ENCODE results near the gene RBCK1.

The RBCK1 gene

GRCh38 chr20:382291-383115, 25.6 kb upstream of the RBCK1 start:
- TF ChIP-seq, protein P1, sequence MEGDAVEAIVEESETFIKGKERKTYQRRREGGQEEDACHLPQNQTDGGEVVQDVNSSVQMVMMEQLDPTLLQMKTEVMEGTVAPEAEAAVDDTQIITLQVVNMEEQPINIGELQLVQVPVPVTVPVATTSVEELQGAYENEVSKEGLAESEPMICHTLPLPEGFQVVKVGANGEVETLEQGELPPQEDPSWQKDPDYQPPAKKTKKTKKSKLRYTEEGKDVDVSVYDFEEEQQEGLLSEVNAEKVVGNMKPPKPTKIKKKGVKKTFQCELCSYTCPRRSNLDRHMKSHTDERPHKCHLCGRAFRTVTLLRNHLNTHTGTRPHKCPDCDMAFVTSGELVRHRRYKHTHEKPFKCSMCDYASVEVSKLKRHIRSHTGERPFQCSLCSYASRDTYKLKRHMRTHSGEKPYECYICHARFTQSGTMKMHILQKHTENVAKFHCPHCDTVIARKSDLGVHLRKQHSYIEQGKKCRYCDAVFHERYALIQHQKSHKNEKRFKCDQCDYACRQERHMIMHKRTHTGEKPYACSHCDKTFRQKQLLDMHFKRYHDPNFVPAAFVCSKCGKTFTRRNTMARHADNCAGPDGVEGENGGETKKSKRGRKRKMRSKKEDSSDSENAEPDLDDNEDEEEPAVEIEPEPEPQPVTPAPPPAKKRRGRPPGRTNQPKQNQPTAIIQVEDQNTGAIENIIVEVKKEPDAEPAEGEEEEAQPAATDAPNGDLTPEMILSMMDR (IDR thresholded peaks at IDR 0.05) = no peak

DNA sequence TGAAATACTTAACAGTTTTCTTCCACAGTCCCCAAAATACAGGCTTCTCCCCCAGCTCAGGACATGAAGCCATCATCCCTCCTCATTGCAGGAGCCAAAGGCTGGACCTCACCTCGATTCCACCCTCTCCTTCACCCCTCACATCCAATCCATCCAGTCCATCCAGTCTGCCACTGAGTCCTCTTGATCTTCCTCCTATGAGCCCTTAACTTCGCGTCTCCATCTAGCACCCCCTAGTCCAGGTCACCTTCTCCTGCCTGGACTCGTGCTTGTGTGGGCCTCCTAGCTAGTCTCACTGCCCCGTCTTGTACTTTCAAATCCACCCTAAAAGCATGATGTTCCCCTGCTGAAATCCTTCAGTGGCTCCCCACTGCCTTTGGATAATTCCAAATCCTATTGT, 24.2 kb upstream of the RBCK1 start:
- TF ChIP-seq, protein P1 (IDR thresholded peaks at IDR 0.05) = no peak

DNA sequence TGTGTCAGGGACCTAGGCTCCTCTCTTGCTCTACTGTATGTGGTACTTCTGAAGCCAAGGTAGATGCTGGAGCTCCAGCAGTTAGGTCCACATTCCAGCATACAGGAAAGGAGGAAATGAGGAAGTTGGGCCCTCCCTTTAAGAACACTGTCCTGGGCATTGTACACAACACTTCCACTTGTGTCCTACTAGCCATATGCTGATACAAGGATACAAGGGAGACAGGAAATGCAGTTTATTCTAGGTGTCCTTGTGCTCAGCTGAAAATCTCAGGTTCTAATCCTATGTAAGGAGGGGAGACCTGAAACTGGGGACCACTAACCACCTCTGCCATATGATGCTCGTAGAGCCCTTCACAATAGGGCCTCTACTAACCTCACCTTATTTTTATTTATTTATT, 23.4 kb upstream of the RBCK1 start:
- TF ChIP-seq, protein P1 (IDR thresholded peaks at IDR 0.05) = no peak

- TF ChIP-seq, protein P1 (IDR thresholded peaks at IDR 0.05) = no peak
Measured at GRCh38 chr20:385448-385847, 22.7 kb upstream of the RBCK1 start.

GRCh38 chr20:387520-387919, 20.6 kb upstream of the RBCK1 start:
- TF ChIP-seq, protein P1 (IDR thresholded peaks at IDR 0.05) = no peak

DNA sequence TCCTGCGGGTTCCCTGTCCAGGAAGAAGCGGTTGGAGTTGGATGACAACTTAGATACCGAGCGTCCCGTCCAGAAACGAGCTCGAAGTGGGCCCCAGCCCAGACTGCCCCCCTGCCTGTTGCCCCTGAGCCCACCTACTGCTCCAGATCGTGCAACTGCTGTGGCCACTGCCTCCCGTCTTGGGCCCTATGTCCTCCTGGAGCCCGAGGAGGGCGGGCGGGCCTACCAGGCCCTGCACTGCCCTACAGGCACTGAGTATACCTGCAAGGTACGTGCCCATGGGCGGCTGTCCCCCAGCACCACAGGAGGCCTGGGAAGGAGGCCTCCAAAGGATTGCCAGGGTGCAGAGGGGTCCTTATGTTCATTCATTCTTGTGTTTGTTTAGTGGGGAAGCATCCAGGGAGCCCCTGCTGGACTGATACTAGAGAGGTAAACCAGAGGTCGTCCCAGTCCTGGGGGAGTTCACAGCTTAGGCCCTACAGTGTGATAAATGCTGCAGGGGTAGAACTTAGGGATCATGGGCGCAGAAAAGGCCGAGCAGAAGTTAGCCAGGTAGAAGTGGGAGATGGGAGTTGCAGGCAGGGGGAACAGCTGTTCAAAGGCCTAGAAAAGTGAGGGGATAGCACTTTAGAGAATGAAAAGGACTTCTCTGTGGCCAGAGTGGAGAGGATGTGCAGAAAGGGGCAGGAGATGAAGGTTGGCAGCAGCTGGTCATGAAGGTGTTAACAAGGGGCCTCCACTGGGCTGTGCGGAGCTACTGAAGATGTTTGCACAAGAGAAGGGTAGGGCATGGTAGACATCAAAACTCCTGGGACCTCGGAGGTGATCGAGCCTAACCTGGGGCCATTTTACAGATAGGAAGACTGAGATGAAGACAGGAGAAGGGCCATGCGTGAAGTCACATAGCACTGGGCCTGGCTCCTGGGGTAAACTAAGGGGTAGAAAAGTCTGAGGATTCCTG, 19.8 kb upstream of the RBCK1 start:
- TF ChIP-seq, protein P1 (IDR thresholded peaks at IDR 0.05) = no peak

DNA sequence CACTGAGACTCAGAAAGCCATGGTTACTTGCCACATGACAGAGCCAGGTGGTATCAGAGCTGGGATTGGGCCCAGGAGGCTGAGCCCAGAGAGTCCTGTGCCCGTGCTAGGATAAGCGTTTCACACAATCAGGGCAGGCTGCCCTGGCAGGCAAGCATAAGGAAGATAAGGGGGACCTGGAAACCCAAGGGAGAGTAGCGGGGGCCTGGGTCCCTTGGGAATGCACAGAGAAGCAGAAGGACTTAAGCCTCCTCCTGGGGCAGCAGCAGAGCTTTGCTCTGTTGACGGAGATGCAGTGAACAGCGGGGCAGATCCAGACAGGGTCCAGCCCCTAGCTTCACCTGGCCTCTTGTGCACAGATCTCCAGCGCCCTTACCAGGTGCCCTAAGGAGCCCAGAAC, 18.9 kb upstream of the RBCK1 start:
- TF ChIP-seq, protein P1 (IDR thresholded peaks at IDR 0.05) = no peak
